ENCODE measurements around the gene CARF. TPM values are rescaled to one million over a fixed set of nuclear protein-coding genes. Genes with fewer than 3 reads are reported as not detected.
A peak's percentile ranks its signal among the peaks of the same experiment; 100 is the strongest.
"Not testable (repeated sequence)": the region's sequence is repeated elsewhere in the genome, so short reads cannot be mapped to it uniquely, and the experiment has no call there.

CARF gene
- total RNA-seq, 1 donor: 12.5 TPM

DNA sequence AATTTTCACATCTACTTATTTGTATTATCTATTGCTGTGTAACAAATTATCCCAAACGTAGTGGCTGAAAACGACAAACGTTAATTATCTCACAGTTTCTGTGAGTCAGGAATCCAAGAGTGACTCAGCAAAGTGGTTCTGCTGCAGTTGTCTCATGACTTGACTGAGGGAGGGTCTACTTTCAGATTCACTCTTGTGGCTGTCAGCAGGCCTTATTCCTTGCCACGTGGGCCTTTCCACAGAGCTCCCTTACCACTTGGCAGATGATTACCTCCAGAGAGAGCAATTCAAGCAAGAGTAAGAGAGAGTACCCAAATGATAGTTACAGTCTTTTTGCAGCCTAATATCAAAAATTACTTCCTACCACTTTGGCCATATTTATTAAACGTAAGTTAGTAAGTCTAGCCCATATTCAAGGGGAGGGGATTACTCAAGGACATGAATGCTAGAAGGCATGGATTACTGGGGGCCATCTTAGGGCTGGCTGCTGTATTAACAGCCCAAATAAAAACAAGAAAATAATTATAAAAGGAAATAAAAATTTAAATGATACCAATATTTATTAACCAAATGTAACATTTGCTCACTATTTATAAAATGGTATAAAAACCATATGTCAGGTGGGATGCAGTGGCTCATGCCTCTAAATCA lies 53.9 kb downstream of the CARF start:
- Histone ChIP-seq H3K27me3 (ENCODE audit: insufficient read depth, low read length) (no peaks in the 10 kb centered on the region), H3K9me3 (ENCODE audit: low read depth, low read length) (no peaks in the 10 kb centered on the region), H3K4me1 (ENCODE audit: insufficient read depth, low read length) (no peaks in the 10 kb centered on the region), H3K4me3 (ENCODE audit: low read length) (no peak overlapping the region)

- H3K4me1 ChIP-seq (ENCODE audit: insufficient read depth, low read length); H3K9me3 ChIP-seq (ENCODE audit: low read depth, low read length); H3K4me3 ChIP-seq (ENCODE audit: low read length); H3K27me3 ChIP-seq (ENCODE audit: insufficient read depth, low read length): not testable (repeated sequence)
Measured at GRCh38 chr2:202969404-202969803, 57.3 kb downstream of the CARF start.

DNA sequence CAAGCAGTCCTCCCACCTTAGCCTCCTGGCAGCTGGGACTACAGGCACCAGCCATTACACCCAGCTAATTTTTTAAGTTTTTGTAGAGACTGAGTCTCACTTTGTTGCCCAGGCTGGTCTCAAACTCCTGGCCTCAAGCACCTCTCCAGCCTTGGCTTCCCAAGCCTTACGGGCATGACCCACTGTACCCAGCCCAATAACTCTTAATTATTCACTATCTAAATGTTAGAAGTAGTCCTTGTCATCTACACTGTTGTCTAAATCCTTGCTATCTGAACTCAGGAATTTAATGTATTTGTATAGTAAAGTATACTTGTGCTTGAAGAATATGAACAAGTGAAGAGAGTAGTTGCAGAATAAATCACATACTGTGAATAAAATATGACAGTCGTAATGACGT lies 64.7 kb downstream of the CARF start:
- H3K4me3 ChIP-seq (ENCODE audit: low read length): no peak overlapping the region
- H3K9me3 ChIP-seq (ENCODE audit: low read depth, low read length): no peaks in the 10 kb centered on the region
- no peaks in the 10 kb centered on the region for H3K27me3 ChIP-seq (ENCODE audit: insufficient read depth, low read length)
- no peaks in the 10 kb centered on the region for H3K4me1 ChIP-seq (ENCODE audit: insufficient read depth, low read length)

DNA sequence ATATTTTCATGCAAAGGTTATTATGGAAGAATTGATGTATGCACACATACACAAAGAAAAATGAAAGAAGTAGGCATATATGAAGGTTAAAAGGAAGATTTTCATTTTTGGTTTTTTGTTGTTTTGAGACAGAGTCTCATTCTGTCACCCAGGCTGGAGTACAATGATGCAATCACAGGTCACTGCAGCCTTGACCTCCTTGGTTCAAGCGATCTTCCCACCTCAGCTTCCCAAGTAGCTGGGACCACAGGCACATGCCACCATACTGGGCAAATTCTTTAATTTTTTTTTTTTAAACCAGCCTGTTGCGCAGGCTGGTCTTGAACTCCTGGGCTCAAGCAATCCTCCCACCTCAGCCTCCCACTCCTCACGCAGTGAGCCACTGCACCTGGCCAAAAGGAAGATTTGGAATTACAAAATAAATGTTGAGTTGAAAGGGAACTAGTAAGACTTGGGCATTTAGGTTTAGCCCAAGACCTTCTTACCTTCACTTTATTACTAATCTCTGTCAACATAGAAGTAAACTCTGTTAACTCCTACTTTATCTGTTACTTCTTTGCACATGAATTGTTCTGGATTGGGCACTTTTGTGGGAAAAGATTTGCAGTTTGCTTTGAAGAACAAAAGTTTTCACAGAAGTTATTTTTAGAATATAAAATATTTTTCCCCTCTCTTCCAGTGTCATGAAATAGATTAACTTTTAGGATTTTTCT lies 70.9 kb downstream of the CARF start:
- no peak overlapping the region for H3K4me3 ChIP-seq (ENCODE audit: low read length)

GRCh38 chr2:202989749-202990148 lies 77.7 kb downstream of the CARF start:
- H3K9me3 ChIP-seq (ENCODE audit: low read depth, low read length): no peaks in the 10 kb centered on the region
- H3K27me3 ChIP-seq (ENCODE audit: insufficient read depth, low read length): no peaks in the 10 kb centered on the region
- no peak overlapping the region for H3K4me3 ChIP-seq (ENCODE audit: low read length)
- H3K4me1 ChIP-seq (ENCODE audit: insufficient read depth, low read length): no peaks in the 10 kb centered on the region

More for the DNA sequence above, 70.9 kb downstream of the CARF start:
- H3K9me3 ChIP-seq (ENCODE audit: low read depth, low read length): no peaks in the 10 kb centered on the region
- no peaks in the 10 kb centered on the region for H3K4me1 ChIP-seq (ENCODE audit: insufficient read depth, low read length)
- H3K27me3 ChIP-seq (ENCODE audit: insufficient read depth, low read length): no peaks in the 10 kb centered on the region

DNA sequence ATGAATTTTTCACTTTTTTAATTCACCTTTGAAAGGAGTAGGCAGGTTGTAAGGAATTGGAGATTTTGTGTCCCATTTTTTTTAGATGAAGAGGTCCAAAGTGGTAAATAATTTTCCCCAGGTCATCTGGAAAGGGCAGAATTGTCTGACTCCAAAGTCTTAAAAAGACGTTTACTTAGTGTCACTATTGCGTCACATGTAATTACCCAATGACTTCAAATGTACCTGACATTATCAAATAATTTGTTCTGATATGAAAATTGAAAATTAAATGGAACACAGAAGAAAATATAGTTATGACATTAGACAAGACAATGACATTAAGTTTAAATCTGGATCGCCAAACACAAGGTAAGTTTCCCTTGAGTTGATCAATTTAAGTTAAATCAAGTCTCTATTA lies 78.4 kb downstream of the CARF start:
- Histone ChIP-seq H3K27me3 (ENCODE audit: insufficient read depth, low read length) (no peaks in the 10 kb centered on the region), H3K9me3 (ENCODE audit: low read depth, low read length) (no peaks in the 10 kb centered on the region), H3K4me1 (ENCODE audit: insufficient read depth, low read length) (no peaks in the 10 kb centered on the region), H3K4me3 (ENCODE audit: low read length) (no peak overlapping the region)

- H3K4me1 ChIP-seq (ENCODE audit: insufficient read depth, low read length); H3K9me3 ChIP-seq (ENCODE audit: low read depth, low read length); H3K4me3 ChIP-seq (ENCODE audit: low read length); H3K27me3 ChIP-seq (ENCODE audit: insufficient read depth, low read length): not testable (repeated sequence)
Measured at GRCh38 chr2:202997113-202997512, 85.0 kb downstream of the CARF start.

DNA sequence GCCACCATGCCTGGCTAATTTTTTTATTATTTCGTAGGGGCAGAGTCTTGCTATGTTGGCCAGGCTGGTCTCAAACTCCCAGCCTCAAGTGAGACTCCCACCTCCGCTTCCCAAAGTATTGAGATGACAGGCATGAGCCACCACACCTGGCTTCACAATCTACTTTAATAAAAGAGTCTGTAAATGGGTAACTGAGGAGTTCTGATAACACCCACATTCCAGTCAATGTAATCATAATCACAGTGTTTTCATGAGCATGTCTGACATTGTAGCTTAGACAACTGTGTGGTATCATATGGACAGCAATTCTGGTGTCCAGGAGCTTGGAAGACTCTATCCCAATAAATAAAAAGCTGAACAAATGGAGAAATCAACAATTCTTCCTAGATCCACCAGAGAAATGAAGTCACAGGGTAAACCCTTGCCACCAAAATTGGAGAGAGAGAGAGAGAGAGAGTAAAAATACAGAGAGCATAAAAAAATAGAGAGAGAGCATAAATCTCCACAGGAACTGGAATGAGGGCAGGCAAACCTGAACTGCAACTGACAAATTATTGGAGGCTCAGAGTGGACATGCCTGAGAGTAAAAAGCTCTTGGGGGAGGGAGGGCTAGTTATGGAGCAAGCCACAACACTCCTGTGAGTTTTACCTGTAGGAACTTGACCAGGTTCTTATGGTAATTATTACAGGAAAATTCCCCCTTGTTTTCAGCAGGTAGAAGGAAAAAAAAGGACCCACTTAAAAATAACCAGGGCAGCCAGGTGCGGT lies 90.2 kb downstream of the CARF start:
- Histone ChIP-seq H3K9me3 (ENCODE audit: low read depth, low read length) (no peaks in the 10 kb centered on the region), H3K27me3 (ENCODE audit: insufficient read depth, low read length) (no peaks in the 10 kb centered on the region), H3K4me3 (ENCODE audit: low read length) (no peak overlapping the region), H3K4me1 (ENCODE audit: insufficient read depth, low read length) (no peaks in the 10 kb centered on the region)

DNA sequence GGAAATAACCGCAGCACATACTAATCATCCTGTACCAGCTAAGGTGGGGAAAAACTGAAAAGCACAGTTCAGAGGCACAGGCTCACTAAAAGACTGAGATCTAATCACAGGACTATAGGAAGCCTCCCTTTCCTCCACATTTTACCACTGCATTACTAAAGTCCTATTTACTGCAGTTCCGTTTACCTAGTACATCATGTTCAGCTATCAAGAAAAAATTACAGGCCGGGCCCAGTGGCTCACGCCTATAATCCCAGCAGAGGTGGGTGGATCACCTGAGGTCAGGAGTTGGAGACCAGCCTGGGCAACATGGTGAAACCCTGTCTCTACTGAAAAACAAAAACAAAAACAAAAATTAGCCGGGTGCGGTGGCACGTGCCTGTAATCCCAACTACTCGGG lies 91.6 kb downstream of the CARF start:
- H3K27me3 ChIP-seq (ENCODE audit: insufficient read depth, low read length): no peaks in the 10 kb centered on the region
- H3K9me3 ChIP-seq (ENCODE audit: low read depth, low read length): no peaks in the 10 kb centered on the region
- H3K4me1 ChIP-seq (ENCODE audit: insufficient read depth, low read length): no peaks in the 10 kb centered on the region
- H3K4me3 ChIP-seq (ENCODE audit: low read length): no peak overlapping the region

- H3K9me3 ChIP-seq (ENCODE audit: low read depth, low read length): no peaks in the 10 kb centered on the region
- H3K27me3 ChIP-seq (ENCODE audit: insufficient read depth, low read length): no peaks in the 10 kb centered on the region
- peaks cover 20% of the 10 kb centered on the region for H3K4me1 ChIP-seq (ENCODE audit: insufficient read depth, low read length)
- H3K4me3 ChIP-seq (ENCODE audit: low read length): peak within 1 kb of the TSS; percentile 78
Measured at GRCh38 chr2:203014456-203015199, 102.6 kb downstream of the CARF start, which contains the start of gene NBEAL1. Gene NBEAL1, plus strand, starts transcription at chr2:203014875. Its CDS starts 1,510 bp downstream, at chr2:203016385.

DNA sequence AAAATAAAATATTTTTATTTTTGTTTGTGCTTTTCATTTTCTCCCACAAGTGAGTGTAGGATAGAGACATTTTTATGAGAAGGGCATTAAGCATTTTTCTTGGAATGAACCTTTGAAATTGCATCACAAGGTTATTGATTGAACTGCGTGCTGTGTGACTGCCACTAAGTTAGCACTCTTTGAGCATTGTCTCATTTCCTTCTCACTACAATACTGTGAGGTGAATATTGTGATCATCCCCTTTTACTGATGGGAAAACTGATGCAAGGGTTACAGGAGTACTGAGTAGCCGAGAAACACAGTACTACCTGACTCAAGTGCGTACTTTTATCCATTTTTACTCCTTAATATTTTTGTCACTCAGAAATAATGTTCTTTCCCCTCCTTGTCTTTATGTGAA lies 104.6 kb downstream of the CARF start:
- H3K4me3 ChIP-seq (ENCODE audit: low read length): no peak overlapping the region
- H3K4me1 ChIP-seq (ENCODE audit: insufficient read depth, low read length): peaks cover 20% of the 10 kb centered on the region
- H3K27me3 ChIP-seq (ENCODE audit: insufficient read depth, low read length): no peaks in the 10 kb centered on the region
- H3K9me3 ChIP-seq (ENCODE audit: low read depth, low read length): no peaks in the 10 kb centered on the region

GRCh38 chr2:203018181-203018580 lies 106.1 kb downstream of the CARF start:
- Histone ChIP-seq H3K4me1 (ENCODE audit: insufficient read depth, low read length) (peaks cover 20% of the 10 kb centered on the region), H3K27me3 (ENCODE audit: insufficient read depth, low read length) (no peaks in the 10 kb centered on the region), H3K4me3 (ENCODE audit: low read length) (no peak overlapping the region), H3K9me3 (ENCODE audit: low read depth, low read length) (no peaks in the 10 kb centered on the region)

GRCh38 chr2:203019142-203019541 lies 107.1 kb downstream of the CARF start:
- Histone ChIP-seq H3K4me3 (ENCODE audit: low read length) (no peak overlapping the region), H3K27me3 (ENCODE audit: insufficient read depth, low read length) (no peaks in the 10 kb centered on the region), H3K9me3 (ENCODE audit: low read depth, low read length) (no peaks in the 10 kb centered on the region), H3K4me1 (ENCODE audit: insufficient read depth, low read length) (peaks cover 14% of the 10 kb centered on the region)

DNA sequence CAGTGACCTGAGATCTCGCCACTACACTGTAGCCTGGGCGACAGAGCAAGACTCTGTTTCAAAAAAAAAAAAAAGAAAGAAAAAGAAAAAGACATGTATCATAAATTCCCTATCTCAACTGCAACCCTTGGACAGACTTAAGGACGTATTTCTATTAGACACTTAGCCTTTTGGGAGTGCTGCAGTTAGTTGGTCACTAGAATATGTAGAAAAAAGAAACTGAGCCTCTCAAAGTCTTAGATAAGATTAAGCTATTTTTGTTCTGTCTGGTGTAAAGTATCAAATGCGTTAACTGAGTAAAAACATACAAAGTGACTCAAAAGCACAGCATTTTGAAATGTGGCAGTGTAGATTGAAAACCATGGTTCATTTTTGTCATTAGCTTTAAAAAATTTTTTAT lies 109.9 kb downstream of the CARF start:
- Histone ChIP-seq H3K9me3 (ENCODE audit: low read depth, low read length) (no peaks in the 10 kb centered on the region), H3K4me3 (ENCODE audit: low read length) (no peak overlapping the region)

DNA sequence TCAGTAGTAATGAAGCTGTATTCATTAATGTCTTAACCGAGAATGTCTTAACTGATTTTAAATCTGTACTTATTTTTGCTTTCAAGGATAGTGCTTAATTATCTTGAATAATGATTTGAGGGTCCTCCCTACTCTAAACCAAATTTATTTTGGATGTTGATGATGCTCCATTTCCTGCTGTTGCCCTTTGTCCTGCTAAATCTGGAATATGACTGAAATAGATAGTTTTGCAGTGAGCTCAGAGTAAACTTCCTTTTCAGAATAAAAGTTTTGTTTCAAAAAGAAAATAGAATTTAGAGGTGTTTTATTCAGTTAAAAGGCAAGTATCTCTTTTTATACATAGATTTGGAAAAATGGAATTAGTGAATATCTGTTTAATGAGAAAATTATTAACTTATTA lies 110.7 kb downstream of the CARF start:
- H3K4me1 ChIP-seq (ENCODE audit: insufficient read depth, low read length): peaks cover 3% of the 10 kb centered on the region
- H3K9me3 ChIP-seq (ENCODE audit: low read depth, low read length): no peaks in the 10 kb centered on the region
- no peaks in the 10 kb centered on the region for H3K27me3 ChIP-seq (ENCODE audit: insufficient read depth, low read length)
- H3K4me3 ChIP-seq (ENCODE audit: low read length): no peak overlapping the region

More for the DNA sequence above, 109.9 kb downstream of the CARF start:
- Histone ChIP-seq H3K27me3 (ENCODE audit: insufficient read depth, low read length) (no peaks in the 10 kb centered on the region), H3K4me1 (ENCODE audit: insufficient read depth, low read length) (peaks cover 3% of the 10 kb centered on the region)

All from mononuclear cell (primary cell).